Limb (tissue), 2 donors: ENCODE results near the gene SCYGR5.
"Not testable (repeated sequence)": the region's sequence is repeated elsewhere in the genome, so short reads cannot be mapped to it uniquely, and the experiment has no call there.

ENCODE experiments used
- DNase-seq, 2 donors: peaks; one replicate each; pipeline ENCODE4 v3.0.0-alpha.2; 2016; ENCODE audit errors: extremely low spot score in 2 of 2

The SCYGR5 gene, protein sequence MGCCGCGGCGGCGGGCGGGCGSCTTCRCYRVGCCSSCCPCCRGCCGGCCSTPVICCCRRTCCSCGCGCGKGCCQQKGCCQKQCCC

GRCh38 chr2:227666631-227667170 lies at the start of gene SCYGR5:
Gene SCYGR5, plus strand, starts transcription at chr2:227666804. Its CDS starts 0 bp downstream, at chr2:227666804.
- not testable (repeated sequence) for DNase-seq

GRCh38 chr2:227617316-227618230 lies 49.0 kb upstream of the SCYGR5 start, which contains the start of gene SCYGR4:
Gene SCYGR4, plus strand, starts transcription at chr2:227617498. Its CDS starts 0 bp downstream, at chr2:227617498.
- DNase-seq, result no peak

DNA sequence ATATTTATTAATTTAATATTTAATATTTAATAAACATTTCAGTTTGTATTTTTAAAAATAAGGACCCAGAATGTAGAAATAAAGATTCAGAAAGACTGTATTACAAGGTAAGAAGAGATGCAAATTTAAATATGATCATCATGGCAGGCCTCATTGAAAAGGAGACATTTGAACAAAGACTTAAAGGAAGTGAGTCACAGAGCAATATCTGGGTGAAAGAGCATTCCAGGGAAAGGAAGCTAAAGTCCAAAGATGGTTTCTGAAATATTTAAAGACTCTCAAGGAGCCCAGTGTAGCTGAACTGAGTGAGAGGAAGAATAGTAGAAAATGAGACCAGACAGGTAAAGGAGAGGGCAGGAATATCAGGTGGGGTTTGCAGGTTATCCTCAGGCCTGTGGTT lies 43.4 kb upstream of the SCYGR5 start:
- no peak for DNase-seq

GRCh38 chr2:227625420-227625819 lies 41.2 kb upstream of the SCYGR5 start:
- DNase-seq, result no peak

DNA sequence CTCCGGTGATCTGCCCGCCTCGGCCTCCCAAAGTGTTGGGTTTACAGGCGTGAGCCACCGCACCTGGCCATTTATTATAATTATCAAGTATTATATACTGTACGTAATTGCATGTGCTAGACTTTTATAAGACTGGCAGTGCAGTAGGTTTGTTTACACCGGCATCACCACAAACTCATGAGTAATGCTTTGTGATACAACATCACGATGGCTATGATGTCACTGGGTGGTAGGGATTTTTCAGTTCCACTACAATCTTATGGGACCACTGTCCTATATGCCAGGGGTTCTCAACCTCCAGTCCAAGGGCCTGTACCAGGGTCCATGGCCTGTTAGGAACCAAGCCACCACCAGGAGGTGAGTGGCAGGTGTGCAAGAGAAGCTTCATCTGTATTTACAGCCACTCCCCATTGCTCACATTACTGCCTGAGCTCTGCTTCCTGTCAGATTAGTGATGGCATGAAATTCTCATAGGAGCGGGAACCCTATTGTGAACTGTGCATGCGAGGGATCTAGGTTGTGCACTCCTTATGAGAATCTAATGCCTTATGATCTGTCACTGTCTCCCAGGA lies 39.9 kb upstream of the SCYGR5 start:
- DNase-seq, result no peak

GRCh38 chr2:227627769-227628168 lies 38.8 kb upstream of the SCYGR5 start:
- no peak for DNase-seq

GRCh38 chr2:227629435-227629834 lies 37.2 kb upstream of the SCYGR5 start:
- no peak for DNase-seq

DNA sequence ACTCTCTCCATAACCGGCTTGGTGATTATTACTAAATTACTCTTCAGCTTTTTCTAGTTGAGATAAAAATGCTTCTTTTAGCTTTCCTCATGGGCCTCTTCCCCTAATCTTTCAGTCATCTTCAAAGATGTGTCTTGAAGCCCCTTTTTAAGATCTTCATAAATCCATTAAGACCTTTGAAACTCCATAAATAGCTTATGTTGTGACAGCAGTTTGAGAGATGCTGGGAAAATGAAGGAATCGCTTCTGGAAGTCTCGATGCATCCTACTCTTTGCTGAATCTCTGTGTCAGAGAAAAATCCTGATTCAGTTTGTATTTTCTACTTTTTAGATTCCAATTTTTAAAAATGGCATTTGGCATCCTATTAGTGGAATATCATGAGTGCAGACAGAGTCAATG lies 36.3 kb upstream of the SCYGR5 start:
- DNase-seq, result no peak

GRCh38 chr2:227632827-227633226 lies 33.8 kb upstream of the SCYGR5 start:
- no peak for DNase-seq

- no peak for DNase-seq
These were observed 32.4 kb upstream of the SCYGR5 start for GRCh38 chr2:227634201-227634600.

DNA sequence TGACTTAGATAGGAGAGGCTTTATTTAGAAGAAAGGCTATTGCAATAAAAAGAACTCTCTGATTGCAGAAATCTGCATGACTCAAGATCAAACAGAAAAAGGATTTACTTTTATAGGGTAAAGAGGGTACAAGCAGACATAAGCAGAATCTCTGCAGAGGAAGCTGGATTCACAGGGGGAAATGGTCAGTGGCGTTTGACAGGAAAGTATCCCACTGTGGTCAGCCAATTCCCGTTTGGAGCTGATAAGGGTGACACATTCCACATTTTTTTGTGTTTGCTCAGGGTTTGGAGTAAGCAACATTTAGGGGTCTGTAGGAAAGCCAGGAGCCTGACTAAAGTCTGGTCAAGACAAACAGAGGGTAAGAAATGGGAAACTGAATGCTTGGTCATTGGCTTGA lies 23.9 kb upstream of the SCYGR5 start:
- no peak for DNase-seq

- no peak for DNase-seq
These were observed 22.5 kb upstream of the SCYGR5 start for GRCh38 chr2:227643990-227644551.

- DNase-seq, result no peak
These were observed 13.2 kb upstream of the SCYGR5 start for GRCh38 chr2:227653419-227653818.

DNA sequence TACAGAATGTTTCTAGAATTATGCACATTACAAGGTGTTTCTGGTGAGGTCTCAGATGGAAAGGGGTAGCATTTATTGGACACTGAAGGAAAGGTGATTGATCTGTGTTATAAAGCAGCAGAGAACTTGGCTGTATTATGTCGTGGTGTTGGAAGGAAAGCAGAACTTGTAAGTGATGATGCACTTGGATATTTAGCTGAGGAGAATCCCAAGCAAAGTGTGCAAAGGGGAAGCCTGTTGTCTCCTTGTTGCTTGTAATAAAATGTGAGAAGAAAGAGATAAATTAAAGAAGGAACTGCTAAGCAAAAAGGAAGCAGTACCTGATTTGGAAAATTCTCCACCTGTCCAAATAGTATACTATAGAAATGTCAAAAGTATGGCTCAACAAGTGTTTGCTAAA lies 12.2 kb upstream of the SCYGR5 start:
- no peak for DNase-seq

- no peak for DNase-seq
These were observed 11.2 kb upstream of the SCYGR5 start for GRCh38 chr2:227655454-227655853.

- no peak for DNase-seq
These were observed 9.3 kb upstream of the SCYGR5 start for GRCh38 chr2:227657199-227657845.

DNA sequence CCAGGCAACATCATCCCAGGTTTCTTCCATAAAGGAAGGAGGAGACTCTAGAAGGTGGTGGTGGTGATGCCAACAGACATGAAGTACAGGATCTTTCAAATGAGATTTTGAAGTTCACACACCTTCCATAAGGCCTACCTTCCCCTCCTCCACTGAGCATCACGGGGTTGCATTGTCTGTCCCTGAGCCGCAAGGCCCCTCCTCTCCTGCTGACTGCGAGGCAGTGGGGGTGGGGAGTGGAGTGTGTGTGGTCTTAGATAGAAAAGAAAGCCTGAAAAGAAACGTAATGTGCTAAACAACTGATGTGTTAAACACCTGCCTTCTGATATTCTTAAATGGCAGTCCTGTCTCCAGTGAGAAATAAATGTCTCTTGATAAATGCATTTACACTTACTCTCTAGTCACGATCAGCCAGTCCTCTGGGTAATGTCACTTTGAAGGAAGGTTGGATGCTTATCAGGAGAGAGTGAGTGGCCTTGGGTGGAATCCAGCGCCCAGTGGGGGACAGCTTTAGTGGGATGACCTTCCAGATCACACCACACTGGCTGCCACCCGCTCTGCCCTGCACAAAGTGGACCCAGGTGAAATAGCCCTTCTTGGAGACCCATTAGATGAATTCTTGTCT lies 5.5 kb upstream of the SCYGR5 start:
- no peak for DNase-seq

GRCh38 chr2:227661827-227662226 lies 4.8 kb upstream of the SCYGR5 start:
- DNase-seq, result no peak

GRCh38 chr2:227665189-227665940 lies 1.2 kb upstream of the SCYGR5 start:
- DNase-seq, result no peak

GRCh38 chr2:227671170-227671905 lies 4.7 kb downstream of the SCYGR5 start:
- DNase-seq, result no peak
